Measurements from ENCODE around the gene AMDHD2. TPM values are rescaled to one million over a fixed set of nuclear protein-coding genes. Genes with fewer than 3 reads are reported as not detected.

AMDHD2 gene
- total and polyA plus RNA-seq, 2 of the 13 experiments (the other 11 are each of a cell fraction or from before 2014, with no cell fraction given): 33.5 to 39.1 TPM

- TF ChIP-seq RNF219 (CRISPR knock-in tag; IDR thresholded peaks at IDR 0.05): no peak
- no peak for TF ChIP-seq BCL3 (CRISPR knock-in tag; IDR thresholded peaks at IDR 0.05)
- TF ChIP-seq ZEB1 (IDR thresholded peaks at IDR 0.05; ENCODE audit: insufficient replicate concordance, low read depth): no peak
- TF ChIP-seq ZBED4 (CRISPR knock-in tag; IDR thresholded peaks at IDR 0.05; ENCODE audit: borderline replicate concordance): no peak
- TF ChIP-seq ZNF460 (CRISPR knock-in tag; IDR thresholded peaks at IDR 0.05; ENCODE audit: borderline replicate concordance): no peak
- no peak for TF ChIP-seq KLF16 (CRISPR knock-in tag; IDR thresholded peaks at IDR 0.05)
- TF ChIP-seq ZNF558 (CRISPR knock-in tag; IDR thresholded peaks at IDR 0.05; ENCODE audit: borderline replicate concordance): no peak
- TF ChIP-seq ZNF354B (CRISPR knock-in tag; IDR thresholded peaks at IDR 0.05): no peak
- TF ChIP-seq ZNF83 (CRISPR knock-in tag; IDR thresholded peaks at IDR 0.05; ENCODE audit: borderline replicate concordance): no peak
- TF ChIP-seq ZBTB49 (CRISPR knock-in tag; IDR thresholded peaks at IDR 0.05; ENCODE audit: borderline replicate concordance): no peak
- TF ChIP-seq PHF20 (CRISPR knock-in tag; IDR thresholded peaks at IDR 0.05): peak; percentile 79
- TF ChIP-seq GRHL1 (CRISPR knock-in tag; conservative IDR thresholded peaks at IDR 0.05): no peak
- TF ChIP-seq NFYC (CRISPR knock-in tag; IDR thresholded peaks at IDR 0.05): no peak
Observed at GRCh38 chr16:2520097-2520783, at the start of gene AMDHD2 (continued).
